ENCODE data around the gene CFAP251. TPM values are rescaled to one million over a fixed set of nuclear protein-coding genes. Genes with fewer than 3 reads are reported as not detected.

The CFAP251 gene
- total RNA-seq, 1 experiment from 2014 or later: 0.81 TPM

DNA sequence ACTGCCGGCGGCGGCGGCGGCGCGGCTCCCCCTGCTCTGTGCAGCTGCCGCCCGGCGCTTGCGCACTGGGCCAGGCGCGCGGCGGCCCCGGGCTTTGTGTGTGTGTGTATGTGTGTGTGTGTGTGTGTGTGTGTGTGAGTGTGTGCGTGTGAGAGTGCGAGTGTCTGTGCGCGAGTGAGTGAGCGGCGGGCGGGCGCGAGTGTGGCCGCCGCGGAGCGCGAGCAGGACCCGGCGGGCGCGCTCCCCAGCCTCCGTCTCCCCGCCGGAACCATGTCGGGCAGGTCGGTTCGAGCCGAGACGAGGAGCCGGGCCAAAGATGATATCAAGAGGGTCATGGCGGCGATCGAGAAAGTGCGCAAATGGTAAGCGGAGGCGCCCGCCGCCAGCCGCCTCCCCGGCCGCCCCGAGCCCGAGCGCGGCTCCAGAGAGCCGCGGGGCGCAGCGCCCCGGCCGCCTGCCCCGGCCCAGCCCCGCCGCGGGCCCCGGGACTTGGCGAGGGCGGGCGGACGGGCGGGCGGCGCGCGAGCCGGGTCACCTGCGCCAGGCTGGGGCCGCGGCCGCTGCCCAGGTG lies 103.5 kb downstream of the CFAP251 start, which contains the start of gene BCL7A:
BCL7A (plus strand) TSS at position 63 of the 571 bp plus-strand sequence; CDS start at position 271, 208 bp downstream.
- no peak within 1 kb of the TSS for H3K23ac ChIP-seq (ENCODE audit: insufficient read length, low read depth, low read length)
- peaks cover 3% of the 10 kb centered on the region for H3K79me1 ChIP-seq (ENCODE audit: insufficient read depth, low read depth, low read length, poor library complexity, severe bottlenecking)
- H2BK5ac ChIP-seq (ENCODE audit: insufficient read length, low read length): no peak within 1 kb of the TSS
- peaks cover 14% of the 10 kb centered on the region for H3K23me2 ChIP-seq (ENCODE audit: insufficient read length, low read depth, low read length, poor library complexity, severe bottlenecking)
- H3K9ac ChIP-seq (ENCODE audit: extremely low read depth, insufficient read length, low read length): peak within 1 kb of the TSS; percentile 71
- H3K4me3 Mint-ChIP-seq: peak within 1 kb of the TSS; percentile 81 to 97
- H3K9me3 Mint-ChIP-seq: peaks cover 2 to 3% of the 10 kb centered on the region in 2 experiments; a peak in 4 of 5 replicates
- no peak within 1 kb of the TSS for H4K91ac ChIP-seq (ENCODE audit: insufficient read length, low read depth, low read length)
- no peak within 1 kb of the TSS for H2BK120ac ChIP-seq (ENCODE audit: low read depth, low read length, poor library complexity, severe bottlenecking)
- H3K18ac ChIP-seq (ENCODE audit: insufficient read length, low read depth, low read length): peak within 1 kb of the TSS; percentile 89
- no peak within 1 kb of the TSS for H2BK12ac ChIP-seq (ENCODE audit: insufficient read length, low read depth, low read length)
- no peaks in the 10 kb centered on the region for H3K4me1 ChIP-seq (ENCODE audit: insufficient read depth, low read length)
- H3K56ac ChIP-seq (ENCODE audit: insufficient read length, low read depth, low read length): no peak within 1 kb of the TSS
- no peak within 1 kb of the TSS for H2AK5ac ChIP-seq (ENCODE audit: insufficient read length, low read length)
- H4K8ac ChIP-seq (replicated peaks; ENCODE audit: insufficient read length, low read depth, low read length): no peak within 1 kb of the TSS
- H2AFZ ChIP-seq (ENCODE audit: low read length): no peak within 1 kb of the TSS
- H3K36me3 Mint-ChIP-seq (ENCODE audit: insufficient read depth in 1 of 3, low read depth in 3 of 3): peaks cover 0 to 3% (median 3%) of the 10 kb centered on the region in 3 experiments; a peak in 5 of 7 replicates
- peak within 1 kb of the TSS; percentile 72 for H3K4me2 ChIP-seq (ENCODE audit: insufficient read depth, insufficient read length, low read length)
- no peaks in the 10 kb centered on the region for H4K20me1 ChIP-seq (ENCODE audit: control insufficient read depth, insufficient read depth, insufficient read length)
- H3K27ac ChIP-seq (ENCODE audit: insufficient read length, low read depth, low read length): no peak within 1 kb of the TSS
- no peak within 1 kb of the TSS; the same call in 1 of the 2 replicates for H3K4ac ChIP-seq (ENCODE audit: low read depth, low read length)
- no peaks in the 10 kb centered on the region; the same call in 1 of the 2 replicates for H3K79me2 ChIP-seq (ENCODE audit: insufficient read depth, low read length)
- no CpG with 5 or more reads among the region's 83 CpGs for WGBS (ENCODE audit: extremely low coverage, insufficient read length, low lambda C conversion rate)
- H2BK15ac ChIP-seq (ENCODE audit: low read depth, low read length): no peak within 1 kb of the TSS
- H3K9me3 ChIP-seq (ENCODE audit: control insufficient read depth, low read depth, low read length): no peaks in the 10 kb centered on the region
- peaks cover 19 to 21% of the 10 kb centered on the region in 2 experiments for H3K4me1 Mint-ChIP-seq
- no peak within 1 kb of the TSS for H4K5ac ChIP-seq (ENCODE audit: insufficient read length, low read depth, low read length)
- peak within 1 kb of the TSS; percentile 95 for H3K14ac ChIP-seq (ENCODE audit: insufficient read depth, low read length)
- peaks cover 2% of the 10 kb centered on the region; the same call in 1 of the 2 replicates for H3K27me3 ChIP-seq (ENCODE audit: insufficient read depth, low read length)
- no peak within 1 kb of the TSS for H2BK20ac ChIP-seq (ENCODE audit: low read depth, low read length, poor library complexity, severe bottlenecking)
- no peak within 1 kb of the TSS for H3T11ph ChIP-seq (ENCODE audit: low read length)
- H3K27me3 Mint-ChIP-seq (ENCODE audit: low read depth): peaks cover 33% of the 10 kb centered on the region
- H3K27ac Mint-ChIP-seq: peak within 1 kb of the TSS in 2 of 3 experiments; percentile 65 to 77; a peak in 3 of 7 replicates
- TF ChIP-seq, protein P1, sequence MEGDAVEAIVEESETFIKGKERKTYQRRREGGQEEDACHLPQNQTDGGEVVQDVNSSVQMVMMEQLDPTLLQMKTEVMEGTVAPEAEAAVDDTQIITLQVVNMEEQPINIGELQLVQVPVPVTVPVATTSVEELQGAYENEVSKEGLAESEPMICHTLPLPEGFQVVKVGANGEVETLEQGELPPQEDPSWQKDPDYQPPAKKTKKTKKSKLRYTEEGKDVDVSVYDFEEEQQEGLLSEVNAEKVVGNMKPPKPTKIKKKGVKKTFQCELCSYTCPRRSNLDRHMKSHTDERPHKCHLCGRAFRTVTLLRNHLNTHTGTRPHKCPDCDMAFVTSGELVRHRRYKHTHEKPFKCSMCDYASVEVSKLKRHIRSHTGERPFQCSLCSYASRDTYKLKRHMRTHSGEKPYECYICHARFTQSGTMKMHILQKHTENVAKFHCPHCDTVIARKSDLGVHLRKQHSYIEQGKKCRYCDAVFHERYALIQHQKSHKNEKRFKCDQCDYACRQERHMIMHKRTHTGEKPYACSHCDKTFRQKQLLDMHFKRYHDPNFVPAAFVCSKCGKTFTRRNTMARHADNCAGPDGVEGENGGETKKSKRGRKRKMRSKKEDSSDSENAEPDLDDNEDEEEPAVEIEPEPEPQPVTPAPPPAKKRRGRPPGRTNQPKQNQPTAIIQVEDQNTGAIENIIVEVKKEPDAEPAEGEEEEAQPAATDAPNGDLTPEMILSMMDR (conservative IDR thresholded peaks at IDR 0.05): no peak
- peak; percentile 73 for DNase-seq

All from H9 (cell line).